ENCODE results near the gene BTBD9. TPM values are rescaled to one million over a fixed set of nuclear protein-coding genes. Genes with fewer than 3 reads are reported as not detected.

Gene BTBD9
- total and polyA plus RNA-seq, 9 of the 15 experiments (the other 6 are each of a cell fraction or from before 2014, with no cell fraction given) = 0.08 to 1.6 (median 0.58) TPM

DNA sequence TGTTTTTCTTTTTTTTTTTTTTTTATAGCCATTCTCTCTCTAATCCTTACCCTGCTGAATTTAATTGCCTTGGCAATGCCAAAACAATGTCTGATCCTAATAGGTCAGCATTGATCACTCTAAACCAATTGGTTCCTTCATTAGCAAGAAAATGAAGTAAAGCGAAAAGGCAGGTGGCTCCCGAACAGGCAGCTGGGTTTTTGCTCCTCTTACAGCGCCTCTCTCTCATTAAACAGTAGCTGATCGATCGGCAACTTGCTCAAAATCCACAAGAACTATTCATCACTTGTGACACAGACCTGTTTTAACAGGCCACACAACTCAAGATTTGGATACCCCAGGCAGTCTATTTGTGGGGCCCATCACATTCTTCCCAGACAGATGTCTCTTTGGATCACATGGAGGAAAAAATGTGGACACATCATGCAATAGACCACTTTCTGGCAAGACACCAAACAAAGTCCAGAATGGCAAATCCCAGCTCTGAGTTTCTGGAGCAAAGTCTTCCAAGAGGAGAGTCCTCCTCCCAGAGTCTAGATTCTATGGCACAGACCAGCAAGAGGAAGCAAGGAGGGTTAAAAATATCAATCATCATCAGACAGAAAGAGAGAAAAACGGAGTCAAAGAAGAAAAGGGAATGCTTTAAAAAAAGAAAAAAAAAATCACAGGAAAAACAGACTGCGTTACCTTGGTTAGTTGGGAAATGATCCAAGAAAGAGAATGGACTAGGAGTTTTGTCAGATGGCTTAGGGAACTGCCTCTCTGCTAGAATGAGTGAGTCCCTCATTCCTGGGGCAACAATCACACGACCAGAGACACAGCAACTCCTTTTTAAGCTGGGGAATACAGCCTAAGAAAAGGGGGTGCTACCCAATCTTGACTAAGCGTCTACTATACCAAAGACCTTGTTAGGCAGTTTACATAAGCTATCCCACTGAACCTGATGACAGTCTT, 247.8 kb downstream of the BTBD9 start:
- no peak overlapping the region for H3K4me3 ChIP-seq
- H3K9me1 ChIP-seq (ENCODE audit: control insufficient read depth, insufficient read depth, low read length) = no peaks in the 10 kb centered on the region
- H3K27me3 ChIP-seq (ENCODE audit: control insufficient read depth in 2 of 2, insufficient read depth in 2 of 2, low read length in 2 of 2) = no peaks in the 10 kb centered on the region
- no peaks in the 10 kb centered on the region for H3K36me3 ChIP-seq (ENCODE audit: control insufficient read depth, insufficient read depth, low read length)
- H3K79me2 ChIP-seq (ENCODE audit: control insufficient read depth, insufficient read depth, low read length) = no peaks in the 10 kb centered on the region
- no peaks in the 10 kb centered on the region for H3K9me3 ChIP-seq (replicated peaks; ENCODE audit: control insufficient read depth, insufficient read depth, low read depth, low read length)
- H3K4me1 ChIP-seq (replicated peaks in 1 of 2; ENCODE audit: control insufficient read depth in 2 of 2, insufficient read depth in 2 of 2, low read length in 2 of 2) = no peaks in the 10 kb centered on the region
- no peaks in the 10 kb centered on the region for H4K20me1 ChIP-seq (replicated peaks; ENCODE audit: control insufficient read depth, insufficient read depth, low read length)
- WGBS (ENCODE audit: insufficient coverage, low coverage, missing lambda C conversion rate) = under 1% methylated on average over 9 of the region's 9 CpGs
- CTCF ChIA-PET (ENCODE audit: low intra/inter-chr PET ratio) = no interaction called here
- no TSS peak for BruUV-seq (replicated peaks)
- ATAC-seq = no peak
- TF ChIP-seq, protein P1, sequence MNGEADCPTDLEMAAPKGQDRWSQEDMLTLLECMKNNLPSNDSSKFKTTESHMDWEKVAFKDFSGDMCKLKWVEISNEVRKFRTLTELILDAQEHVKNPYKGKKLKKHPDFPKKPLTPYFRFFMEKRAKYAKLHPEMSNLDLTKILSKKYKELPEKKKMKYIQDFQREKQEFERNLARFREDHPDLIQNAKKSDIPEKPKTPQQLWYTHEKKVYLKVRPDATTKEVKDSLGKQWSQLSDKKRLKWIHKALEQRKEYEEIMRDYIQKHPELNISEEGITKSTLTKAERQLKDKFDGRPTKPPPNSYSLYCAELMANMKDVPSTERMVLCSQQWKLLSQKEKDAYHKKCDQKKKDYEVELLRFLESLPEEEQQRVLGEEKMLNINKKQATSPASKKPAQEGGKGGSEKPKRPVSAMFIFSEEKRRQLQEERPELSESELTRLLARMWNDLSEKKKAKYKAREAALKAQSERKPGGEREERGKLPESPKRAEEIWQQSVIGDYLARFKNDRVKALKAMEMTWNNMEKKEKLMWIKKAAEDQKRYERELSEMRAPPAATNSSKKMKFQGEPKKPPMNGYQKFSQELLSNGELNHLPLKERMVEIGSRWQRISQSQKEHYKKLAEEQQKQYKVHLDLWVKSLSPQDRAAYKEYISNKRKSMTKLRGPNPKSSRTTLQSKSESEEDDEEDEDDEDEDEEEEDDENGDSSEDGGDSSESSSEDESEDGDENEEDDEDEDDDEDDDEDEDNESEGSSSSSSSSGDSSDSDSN (IDR thresholded peaks at IDR 0.05; ENCODE audit: borderline replicate concordance in 1 of 2, low read depth in 2 of 2, low read length in 2 of 2) = no peak
- in situ Hi-C loops (cut with MboI) (no loop called here), intact Hi-C loops (cut with micrococcal nuclease) (no loop called here)
- H3K4me2 ChIP-seq (ENCODE audit: insufficient read depth, low read length) = no peak overlapping the region
- no peak overlapping the region for H3K27ac ChIP-seq (ENCODE audit: extremely low read depth, low read depth, low read length)
- no peak overlapping the region for H3K9ac ChIP-seq (ENCODE audit: insufficient read depth in 1 of 2, low read depth in 2 of 2, low read length in 2 of 2)
- no peak for DNase-seq (ENCODE audit: extremely low read depth in 1 of 4, low spot score in 3 of 4)
- FAIRE-seq = no peak
- POLR2A ChIA-PET = interaction anchor here (0.7 kb wide), 1 partner anchor 42 kb away, joined by 3 read pairs; no protein-coding TSS in a partner anchor
- no peak overlapping the region for H2AFZ ChIP-seq (ENCODE audit: low read depth, low read length)
